HepG2 (cell line): ENCODE measurements around the gene TAF11L6. TPM values are rescaled to one million over a fixed set of nuclear protein-coding genes. Genes with fewer than 3 reads are reported as not detected.
"Not testable (repeated sequence)": the region's sequence is repeated elsewhere in the genome, so short reads cannot be mapped to it uniquely, and the experiment has no call there.

Experiments used
- ATAC-seq: fragments of 200-7000 bp; cut with Tn5 transposase; 3 replicates; pipeline ENCODE4 v1.9.1; 2020; ENCODE audit warnings: mild to moderate bottlenecking, moderate library complexity
- BruUV-seq: library from RNA; stranded (reverse); fragments of 400-500 nt; replicated peaks from 2 replicates; lab custom pipeline; 2021; lab: Mats Ljungman, UMichigan
- CTCF ChIA-PET: fragments of 300-600 bp; formaldehyde crosslinking; extraction: SDS; loops from one replicate; lab custom pipeline; 2021; ENCODE audit warnings: low total read pairs, inconsistent platforms, low intra/inter-chr PET ratio; lab: Yijun Ruan, JAX
- POLR2A ChIA-PET: fragments of 350-600 bp; sonication (Branson Sonifier 250); formaldehyde crosslinking; loops from one replicate; lab custom pipeline; 2020; ENCODE audit warnings: antibody characterized with exemption, inconsistent platforms; lab: Yijun Ruan, JAX
- DNase-seq: peaks from one replicate; pipeline ENCODE4 v3.0.0-alpha.2; 2015; ENCODE audit warnings: low spot score
- FAIRE-seq: peaks from 3 replicates; lab custom pipeline; 2011; peaks lifted over from hg19 to GRCh38; lab: Jason Lieb, UNC
- H2AFZ ChIP-seq: one replicate; pipeline ENCODE4 v1.6.1; 2011; ENCODE audit warnings: low read length, inconsistent platforms
- H3K27ac ChIP-seq: fragments of 300-600 bp; 3 replicates; pipeline ENCODE4 v1.8.0; 2011; ENCODE audit warnings: mixed run types, mild to moderate bottlenecking, mixed read lengths, low read length, inconsistent platforms; ENCODE audit not compliant: insufficient read depth; ENCODE audit errors: extremely low read length
- H3K27me3 ChIP-seq, 2 experiments: fragments of 200-600 bp in 1 of 2; 2 replicates in 1 of 2; 3 replicates in 1 of 2; pipeline versions ENCODE4 v1.6.0 to v1.8.0; 2011; ENCODE audit warnings: low read length in 2 of 2, mild to moderate bottlenecking in 2 of 2, moderate library complexity in 2 of 2, inconsistent platforms in 1 of 2; ENCODE audit not compliant: insufficient read depth in 2 of 2, control insufficient read depth in 1 of 2
- H3K36me3 ChIP-seq, 2 experiments: fragments of 200-600 bp in 1 of 2; replicated peaks in 1 of 2; 2 replicates in 1 of 2; 3 replicates in 1 of 2; pipeline versions ENCODE4 v1.5.1 to v1.8.0; 2011; ENCODE audit warnings: low read length in 2 of 2, inconsistent platforms in 1 of 2; ENCODE audit not compliant: insufficient read depth in 2 of 2, control insufficient read depth in 1 of 2
- H3K4me1 ChIP-seq: 2 replicates; pipeline ENCODE4 v1.5.1; 2012; ENCODE audit warnings: low read length, inconsistent platforms; ENCODE audit not compliant: insufficient read depth
- H3K4me2 ChIP-seq: 2 replicates; pipeline ENCODE4 v1.6.0; 2011; ENCODE audit warnings: low read depth, low read length, inconsistent platforms
- H3K4me3 ChIP-seq, 3 experiments: fragments of 200-600 bp in 1 of 3; sonication (generic), shearing (Covaris generic) in 1 of 3; replicated peaks in 1 of 3; 2 replicates each; pipeline ENCODE4 v1.5.1; 2011 to 2016; ENCODE audit warnings: low read length in 3 of 3, inconsistent platforms in 2 of 3, low read depth in 2 of 3, mild to moderate bottlenecking in 2 of 3, control low read depth in 1 of 3, mixed read lengths in 1 of 3; ENCODE audit not compliant: insufficient read depth in 1 of 3
- H3K79me2 ChIP-seq: one replicate; pipeline ENCODE4 v1.6.1; 2011; ENCODE audit warnings: low read length, inconsistent platforms; ENCODE audit not compliant: insufficient read depth
- H3K9ac ChIP-seq: 2 replicates; pipeline ENCODE4 v1.6.0; 2011; ENCODE audit warnings: mild to moderate bottlenecking, low read depth, low read length, inconsistent platforms; ENCODE audit not compliant: insufficient read depth
- H3K9me3 ChIP-seq: 2 replicates; pipeline ENCODE4 v1.5.1; 2012; ENCODE audit warnings: mild to moderate bottlenecking, low read length
- H4K20me1 ChIP-seq: 2 replicates; pipeline ENCODE4 v1.6.0; 2011; ENCODE audit warnings: inconsistent platforms, mild to moderate bottlenecking, low read length, moderate library complexity; ENCODE audit not compliant: insufficient read depth
- FIP1L1 ChIP-seq: fragments of 200-400 bp; formaldehyde crosslinking; IDR thresholded peaks from 2 replicates; pipeline ENCODE4 v1.6.1; 2018; ENCODE audit warnings: low read depth, mild to moderate bottlenecking, low read length, moderate library complexity, borderline replicate concordance; ENCODE audit not compliant: insufficient read depth
- HINFP ChIP-seq: sonication (generic); formaldehyde crosslinking; IDR thresholded peaks from 2 replicates; pipeline ENCODE4 v1.4.0; 2020; ENCODE audit warnings: low read depth, mild to moderate bottlenecking, missing genetic modification reagents
- HIVEP1 ChIP-seq: sonication (generic); formaldehyde crosslinking; IDR thresholded peaks from 2 replicates; pipeline ENCODE4 v1.4.0; 2020; ENCODE audit warnings: mild to moderate bottlenecking, missing genetic modification reagents
- MED13 ChIP-seq: sonication (generic); formaldehyde crosslinking; IDR thresholded peaks from 2 replicates; pipeline ENCODE4 v1.5.0; 2020; ENCODE audit warnings: missing genetic modification reagents
- NFYB ChIP-seq: sonication (generic); formaldehyde crosslinking; IDR thresholded peaks from 2 replicates; pipeline ENCODE4 v1.4.0; 2020; ENCODE audit warnings: missing genetic modification reagents
- NRL ChIP-seq: sonication (generic); formaldehyde crosslinking; IDR thresholded peaks from 2 replicates; pipeline ENCODE4 v1.5.0; 2020; ENCODE audit warnings: missing genetic modification reagents, mild to moderate bottlenecking, moderate library complexity, borderline replicate concordance
- PAXIP1 ChIP-seq: sonication (generic); formaldehyde crosslinking; conservative IDR thresholded peaks from 2 replicates; pipeline ENCODE4 v1.4.0; 2020; ENCODE audit warnings: mild to moderate bottlenecking, missing genetic modification reagents, moderate library complexity
- SMC3 ChIP-seq: IDR thresholded peaks from 2 replicates; pipeline ENCODE4 v1.6.1; 2011; ENCODE audit warnings: low read length, improper control_type of control experiment
- ZBTB3 ChIP-seq: sonication (generic); formaldehyde crosslinking; IDR thresholded peaks from 2 replicates; pipeline ENCODE4 v1.4.0; 2020; ENCODE audit warnings: low read depth, mild to moderate bottlenecking, moderate library complexity, missing genetic modification reagents, borderline replicate concordance
- ZBTB39 ChIP-seq: sonication (generic); formaldehyde crosslinking; IDR thresholded peaks from 2 replicates; pipeline ENCODE4 v1.5.0; 2020; ENCODE audit warnings: missing genetic modification reagents
- WGBS: methylation state at CpG from one replicate; pipeline ENCODE4 v1.1.6; 2017; ENCODE audit warnings: low lambda C conversion rate; 5-methylcytosine and 5-hydroxymethylcytosine counted together
- in situ Hi-C: cut with HindIII; loops from 2 replicates; pipeline ENCODE4 v1.10.0; 2017; ENCODE audit warnings: low pct_unique_long_range_greater_than_20kb; ENCODE audit not compliant: extremely low pct_ligation_motif_present
- intact Hi-C: fragments of 100-400 bp; cut with micrococcal nuclease; formaldehyde crosslinking; loops from one replicate; pipeline ENCODE4 v1.10.0; 2022; ENCODE audit not compliant: unreplicated experiment
- polyA plus RNA-seq, 8 experiments: library from polyadenylated mRNA; depleted of rRNA in 3 of 8; stranded (reverse) in 7 of 8; unstranded in 1 of 8; fragments of >200 nt; fragmentation: Illumina TruSeq in 4 of 8; extraction: Trizol in 4 of 8; gene quantifications; 2 replicates each; pipeline versions ENCODE4 v1.2.1 to v1.2.3, GENCODE V29; 2011 to 2016; ENCODE audit warnings: low read depth in 4 of 8, missing spikeins in 1 of 8, mixed read lengths in 1 of 8; ENCODE audit not compliant: insufficient read depth in 1 of 8
- total RNA-seq, 5 experiments: library from RNA; depleted of rRNA; stranded (reverse); fragments of >200 nt; fragmentation: Illumina TruSeq; extraction: Trizol; gene quantifications; 2 replicates each; pipeline ENCODE4 v1.2.3, GENCODE V29; 2016; ENCODE audit warnings: low read depth in 1 of 5

The TAF11L6 gene
- total and polyA plus RNA-seq, 2 of the 13 experiments (the other 11 are each of a cell fraction or from before 2014, with no cell fraction given): not detected

- POLR2A ChIA-PET, intact Hi-C loops: not testable (repeated sequence)
These were observed 30.5 kb upstream of the TAF11L6 start, which contains the start of gene TAF11L2 for GRCh38 chr5:17497931-17498330. TAF11L2 (plus strand) TSS chr5:17498231.

GRCh38 chr5:17511775-17512325, 16.6 kb upstream of the TAF11L6 start:
- 47% methylated on average over 11 of the region's 17 CpGs for WGBS
- no peak for ATAC-seq
- H3K4me3 ChIP-seq: no peak overlapping the region
- H3K27ac ChIP-seq: no peak overlapping the region
- no peak for FAIRE-seq
- no peak overlapping the region for H3K9ac ChIP-seq
- DNase-seq: no peak
- in situ Hi-C loops (no loop called here), intact Hi-C loops (no loop called here)
- H3K4me2 ChIP-seq: no peak overlapping the region
- no peaks in the 10 kb centered on the region; a peak in 1 of 5 replicates for H3K27me3 ChIP-seq
- no peaks in the 10 kb centered on the region for H3K79me2 ChIP-seq
- H3K9me3 ChIP-seq: no peaks in the 10 kb centered on the region
- H3K4me1 ChIP-seq: no peaks in the 10 kb centered on the region
- ChIA-PET POLR2A (no interaction called here), CTCF (no interaction called here)
- no peak overlapping the region for H2AFZ ChIP-seq
- no peaks in the 10 kb centered on the region for H4K20me1 ChIP-seq
- BruUV-seq: no TSS peak
- no peaks in the 10 kb centered on the region for H3K36me3 ChIP-seq
- TF ChIP-seq FIP1L1: no peak
- TF ChIP-seq HIVEP1 (CRISPR knock-in tag): no peak
- no peak for TF ChIP-seq MED13 (CRISPR knock-in tag)
- no peak for TF ChIP-seq NFYB (CRISPR knock-in tag)
- no peak for TF ChIP-seq NRL (CRISPR knock-in tag)
- no peak for TF ChIP-seq ZBTB3 (CRISPR knock-in tag)
- no peak for TF ChIP-seq HINFP (CRISPR knock-in tag)
- no peak for TF ChIP-seq PAXIP1
- TF ChIP-seq ZBTB39 (CRISPR knock-in tag): no peak
- TF ChIP-seq SMC3: no peak

More at GRCh38 chr5:17497931-17498330, 30.5 kb upstream of the TAF11L6 start, which contains the start of gene TAF11L2:
- H3K27ac ChIP-seq, ATAC-seq, H3K4me1 ChIP-seq, H3K36me3 ChIP-seq, H3K9ac ChIP-seq, H3K27me3 ChIP-seq, DNase-seq, H3K4me2 ChIP-seq, BruUV-seq, in situ Hi-C loops, FAIRE-seq, CTCF ChIA-PET, H3K79me2 ChIP-seq, H3K9me3 ChIP-seq, H2AFZ ChIP-seq, H4K20me1 ChIP-seq, H3K4me3 ChIP-seq: not testable (repeated sequence)
- WGBS: 4% methylated on average over 8 of the region's 8 CpGs
